Endothelial cell of umbilical vein (primary cell): ENCODE results near the gene CMTM4. TPM values are rescaled to one million over a fixed set of nuclear protein-coding genes. Genes with fewer than 3 reads are reported as not detected.

ENCODE experiments used
- BruUV-seq: library from RNA; stranded (reverse); fragments of 400-500 nt; replicated peaks from 2 replicates; lab custom pipeline; 2021; lab: Mats Ljungman, UMichigan
- CTCF ChIA-PET: fragments of 300-600, 350-600 bp; sonication (Branson Sonifier 250); formaldehyde crosslinking; loops from one replicate; lab custom pipeline; 2021; ENCODE audit warnings: antibody characterized with exemption, inconsistent platforms; lab: Charles Lee
- POLR2A ChIA-PET: fragments of 300-600, 350-600 bp; sonication (Branson Sonifier 250); formaldehyde crosslinking; loops from one replicate; lab custom pipeline; 2021; ENCODE audit warnings: antibody characterized with exemption, inconsistent platforms; lab: Charles Lee
- DNase-seq: peaks from one replicate; pipeline ENCODE4 v3.0.0-alpha.2; 2011; ENCODE audit warnings: low read depth, low spot score
- FAIRE-seq: peaks from 2 replicates; lab custom pipeline; 2011; peaks lifted over from hg19 to GRCh38; lab: Jason Lieb, UNC
- H2AFZ ChIP-seq: 2 replicates; pipeline ENCODE4 v1.6.0; 2012; ENCODE audit warnings: low read depth, low read length, control low read depth, inconsistent platforms
- H3K27ac ChIP-seq: 2 replicates; pipeline ENCODE4 v1.5.1; 2011; ENCODE audit warnings: low read depth, mild to moderate bottlenecking, control low read depth, low read length, moderate library complexity; ENCODE audit not compliant: insufficient read depth
- H3K27me3 ChIP-seq, 2 experiments: 2 replicates each; pipeline versions ENCODE4 v1.6.0 to v1.6.1; 2011; ENCODE audit warnings: low read length in 2 of 2, mixed read lengths in 1 of 2; ENCODE audit not compliant: control insufficient read depth in 2 of 2, insufficient read depth in 2 of 2
- H3K36me3 ChIP-seq, 2 experiments: 2 replicates in 1 of 2; 3 replicates in 1 of 2; pipeline ENCODE4 v1.5.1; 2011; ENCODE audit warnings: low read length in 2 of 2, mild to moderate bottlenecking in 1 of 2, moderate library complexity in 1 of 2; ENCODE audit not compliant: control insufficient read depth in 2 of 2, insufficient read depth in 2 of 2; ENCODE audit errors: extremely low read depth in 1 of 2
- H3K4me1 ChIP-seq: 3 replicates; pipeline ENCODE4 v1.5.1; 2011; ENCODE audit warnings: mild to moderate bottlenecking, low read length; ENCODE audit not compliant: control insufficient read depth, insufficient read depth; ENCODE audit errors: extremely low read depth
- H3K4me2 ChIP-seq: 2 replicates; pipeline ENCODE4 v1.6.1; 2011; ENCODE audit warnings: low read length, control low read depth, mixed read lengths; ENCODE audit not compliant: insufficient read depth
- H3K4me3 ChIP-seq, 3 experiments: fragments of 200-600 bp in 1 of 3; sonication (generic), shearing (Covaris generic) in 1 of 3; replicated peaks in 1 of 3; 2 replicates each; pipeline ENCODE4 v1.5.1; 2011 to 2016; ENCODE audit warnings: control low read depth in 3 of 3, low read length in 3 of 3, mild to moderate bottlenecking in 2 of 3, inconsistent platforms in 1 of 3, low read depth in 1 of 3, moderate library complexity in 1 of 3; ENCODE audit not compliant: insufficient read depth in 1 of 3
- H3K79me2 ChIP-seq: 2 replicates; pipeline ENCODE4 v1.6.0; 2012; ENCODE audit warnings: low read length, inconsistent platforms; ENCODE audit not compliant: control insufficient read depth, insufficient read depth
- H3K9ac ChIP-seq: replicated peaks from 2 replicates; pipeline ENCODE3; 2011; ENCODE audit warnings: low read length, control low read depth; ENCODE audit not compliant: insufficient read depth; ENCODE audit errors: extremely low read depth
- H3K9me1 ChIP-seq: replicated peaks from 3 replicates; pipeline ENCODE4 v1.6.0; 2011; ENCODE audit warnings: mild to moderate bottlenecking, low read length; ENCODE audit not compliant: control insufficient read depth, insufficient read depth; ENCODE audit errors: extremely low read depth
- H3K9me3 ChIP-seq: replicated peaks from 2 replicates; pipeline ENCODE4 v1.5.1; 2012; ENCODE audit warnings: low read length, inconsistent platforms; ENCODE audit not compliant: control insufficient read depth, insufficient read depth
- H4K20me1 ChIP-seq: replicated peaks from 2 replicates; pipeline ENCODE3; 2011; ENCODE audit warnings: mild to moderate bottlenecking, low read length; ENCODE audit not compliant: control insufficient read depth, insufficient read depth; ENCODE audit errors: extremely low read depth
- CTCF ChIP-seq, 2 donors: IDR thresholded peaks; 1 replicate in 1 of 2; 2 replicates in 1 of 2; pipeline ENCODE4 v1.5.1; 2011; ENCODE audit warnings: low read length in 2 of 2, mild to moderate bottlenecking in 2 of 2, moderate library complexity in 2 of 2, control low read depth in 1 of 2, inconsistent platforms in 1 of 2, low read depth in 1 of 2; ENCODE audit not compliant: insufficient read depth in 1 of 2; ENCODE audit errors: extremely low read depth in 1 of 2
- EZH2 ChIP-seq: IDR thresholded peaks from 2 replicates; pipeline ENCODE4 v1.6.1; 2012; ENCODE audit warnings: borderline replicate concordance, low read depth, mild to moderate bottlenecking, moderate library complexity, low read length, inconsistent platforms; ENCODE audit not compliant: severe bottlenecking
- FOS ChIP-seq: IDR thresholded peaks from 2 replicates; pipeline ENCODE4 v1.6.1; 2011; ENCODE audit warnings: mild to moderate bottlenecking, low read length, moderate library complexity, borderline replicate concordance; ENCODE audit not compliant: insufficient read depth
- GATA2 ChIP-seq: IDR thresholded peaks from 2 replicates; pipeline ENCODE4 v1.7.0; 2011; ENCODE audit warnings: low read depth, mild to moderate bottlenecking, moderate library complexity, mixed read lengths, low read length; ENCODE audit not compliant: insufficient read length, insufficient read depth
- JUN ChIP-seq: IDR thresholded peaks from 2 replicates; pipeline ENCODE4 v1.6.1; 2011; ENCODE audit warnings: borderline replicate concordance, low read depth; ENCODE audit not compliant: insufficient read length, insufficient read depth
- MAX ChIP-seq: IDR thresholded peaks from 2 replicates; pipeline ENCODE4 v1.6.1; 2011; ENCODE audit not compliant: insufficient read depth, insufficient read length
- MYC ChIP-seq: IDR thresholded peaks from one replicate; pipeline ENCODE4 v1.6.1; 2011; ENCODE audit warnings: mild to moderate bottlenecking, low read depth, low read length
- POLR2A ChIP-seq: IDR thresholded peaks from 2 replicates; pipeline ENCODE4 v1.6.1; 2012; ENCODE audit warnings: low read depth, mild to moderate bottlenecking, control low read depth, low read length
- POLR2AphosphoS5 ChIP-seq: IDR thresholded peaks from 2 replicates; pipeline ENCODE4 v1.6.1; 2012; ENCODE audit warnings: low read depth, mild to moderate bottlenecking, control low read depth, low read length, moderate library complexity; ENCODE audit not compliant: insufficient read depth
- dilution Hi-C: fragments of 300-500 bp; cut with MboI; formaldehyde crosslinking; loops from one replicate; pipeline ENCODE4 v1.15.0; 2019; ENCODE audit warnings: low sequenced_read_pairs; ENCODE audit not compliant: extremely low pct_ligation_motif_present
- intact Hi-C: fragments of 100-400 bp; cut with micrococcal nuclease; formaldehyde crosslinking; loops from one replicate; pipeline ENCODE4 v1.10.0; 2022
- polyA plus RNA-seq, 4 experiments: library from polyadenylated mRNA; depleted of rRNA in 3 of 4; stranded (reverse) in 3 of 4; unstranded in 1 of 4; fragments of >200 nt; gene quantifications; 2 replicates each; pipeline versions ENCODE4 v1.2.1 to v1.2.3, GENCODE V29; 2011 to 2012; ENCODE audit warnings: missing spikeins in 1 of 4
- total RNA-seq: library from RNA; stranded (reverse); gene quantifications from 2 replicates; pipeline ENCODE4 v1.2.3, GENCODE V29; 2021

Gene CMTM4
- total and polyA plus RNA-seq, 2 donors (not counting 3 experiments of a cell fraction or from before 2014, with no cell fraction given), result 9.0 to 10.7 TPM

- dilution Hi-C loops, result no loop called here
- ChIA-PET POLR2A (no interaction called here), CTCF (interaction anchor here (0.5 to 1.6 kb wide), 4 partner anchors 13 to 428 kb away, joined by 3 to 8 read pairs (median 6); no protein-coding TSS in a partner anchor)
- intact Hi-C loops, result no loop called here
- H3K79me2 ChIP-seq, result no peaks in the 10 kb centered on the region
- no peaks in the 10 kb centered on the region for H4K20me1 ChIP-seq
- no peaks in the 10 kb centered on the region for H3K4me1 ChIP-seq
- no peak overlapping the region for H3K9ac ChIP-seq
- BruUV-seq, result no TSS peak
- H3K27ac ChIP-seq, result no peak overlapping the region
- no peaks in the 10 kb centered on the region for H3K27me3 ChIP-seq
- H2AFZ ChIP-seq, result no peak overlapping the region
- DNase-seq (no peak), FAIRE-seq (no peak)
- no peak overlapping the region for H3K4me3 ChIP-seq
- TF ChIP-seq JUN (no peak), CTCF (IDR thresholded peaks at IDR 0.05; ENCODE audit: extremely low read depth in 1 of 2, insufficient read depth in 1 of 2, low read depth in 1 of 2, low read length in 2 of 2) (no peak), GATA2 (no peak), MAX (no peak), MYC (no peak), EZH2 (no peak), FOS (no peak), POLR2AphosphoS5 (no peak), POLR2A (no peak)
- H3K9me1 ChIP-seq, result no peaks in the 10 kb centered on the region
- H3K4me2 ChIP-seq, result no peak overlapping the region
- H3K36me3 ChIP-seq, result no peaks in the 10 kb centered on the region
- no peaks in the 10 kb centered on the region for H3K9me3 ChIP-seq
Observed at GRCh38 chr16:66637806-66638205, 58.7 kb downstream of the CMTM4 start.
